Heart right ventricle (tissue), 16 donors: Measurements from ENCODE around the gene ZNG1F. TPM values are rescaled to one million over a fixed set of nuclear protein-coding genes. Genes with fewer than 3 reads are reported as not detected.
A peak's percentile ranks its signal among the peaks of the same experiment; 100 is the strongest.
"Not testable (repeated sequence)": the region's sequence is repeated elsewhere in the genome, so short reads cannot be mapped to it uniquely, and the experiment has no call there.

Source experiments
- ATAC-seq, 8 donors: fragments of 200-7000 bp; cut with Tn5 transposase; one replicate each; pipeline ENCODE4 v1.9.1; 2020; ENCODE audit warnings: mild to moderate bottlenecking in 8 of 8, moderate library complexity in 8 of 8, moderate number of reproducible peaks in 1 of 8
- DNase-seq, 2 donors: peaks; one replicate each; pipeline ENCODE4 v3.0.0-alpha.2; 2020
- H3K27ac ChIP-seq, 10 donors: fragments of 200-600 bp; sonication (generic) in 2 of 10; one replicate each; pipeline versions ENCODE4 v1.5.0 to v1.8.0; 2020 to 2022; ENCODE audit warnings: mild to moderate bottlenecking in 3 of 10
- H3K27me3 ChIP-seq, 7 donors: fragments of 200-600 bp; one replicate each; pipeline ENCODE4 v1.8.0; 2021 to 2022; ENCODE audit warnings: mild to moderate bottlenecking in 2 of 7
- H3K36me3 ChIP-seq, 9 donors: fragments of 200-600 bp; sonication (generic) in 1 of 9; one replicate each; pipeline versions ENCODE4 v1.5.0 to v1.8.0; 2020 to 2022; ENCODE audit warnings: mild to moderate bottlenecking in 2 of 9
- H3K4me1 ChIP-seq, 9 donors: fragments of 200-600 bp; sonication (generic) in 1 of 9; one replicate each; pipeline versions ENCODE4 v1.5.0 to v1.8.0; 2020 to 2022; ENCODE audit warnings: mild to moderate bottlenecking in 4 of 9
- H3K4me3 ChIP-seq, 10 donors: fragments of 200-600 bp; sonication (generic) in 2 of 10; one replicate each; pipeline versions ENCODE4 v1.5.0 to v1.8.0; 2020 to 2022; ENCODE audit warnings: mild to moderate bottlenecking in 7 of 10, moderate library complexity in 2 of 10
- H3K9me3 ChIP-seq, 11 donors: fragments of 200-600 bp in 10 of 11; sonication (generic) in 2 of 11; one replicate each; pipeline versions ENCODE4 v1.5.0 to v1.8.0; 2013 to 2022; ENCODE audit warnings: mild to moderate bottlenecking in 2 of 11, control low read depth in 1 of 11, moderate library complexity in 1 of 11
- WGBS, 2 donors: extraction: QIAGEN DNeasy Blood & Tissue Kit; methylation state at CpG; one replicate each; pipeline ENCODE4 v1.1.7; 2013; ENCODE audit warnings: inconsistent platforms in 1 of 2; 5-methylcytosine and 5-hydroxymethylcytosine counted together
- intact Hi-C, 10 donors: fragments of 100-400 bp; cut with DNase I; formaldehyde crosslinking; loops; one replicate each; pipeline versions ENCODE4 v1.11.1 to v1.14.2; 2022
- polyA plus RNA-seq, 2 donors: library from polyadenylated mRNA; stranded (reverse); fragments of 200-250 nt; gene quantifications; one replicate each; pipeline ENCODE4 v1.2.3, GENCODE V29; 2013
- total RNA-seq, 10 donors: library from RNA; stranded (reverse); fragmentation: NEBNext Ultra II Directional in 3 of 10; extraction: Animal tissue kit (Norgen Biotek cat#: 25700) in 3 of 10; gene quantifications; one replicate each; pipeline versions ENCODE4 v1.2.1 to v1.2.4, GENCODE V29; 2021 to 2023
- TF ChIP-seq, protein P1 (sequence below), 9 donors: fragments of 200-600 bp; sonication (generic) in 2 of 9; IDR thresholded peaks; one replicate each; pipeline versions ENCODE4 v1.5.0 to v1.8.0; 2021 to 2022; ENCODE audit warnings: antibody characterized with exemption in 9 of 9, mild to moderate bottlenecking in 5 of 9, moderate library complexity in 1 of 9
- donor health status: Arrhythmogenic right ventricular cardiomyopathy.
- donor health status: ischemic (EF 13 %, LVEDD 7.1; RV severe dilation, severe dysfunction).
- donor health status: healthy with polysubstance abuse.
- donor health status: DM: no; HTN: yes; CAD: no.
- donor health status: DM: no; HTN: no; CAD: no.
- donor health status: ischemic (EF 25% LVEDD 6.9; RV normal size, moderate dysfunction).
- donor health status: ischemic (EF 25% LVEDD 5.7; RV mildly dilated, moderate dysfunction).
- donor health status: healthy.
- donor health status: DM: yes; HTN: yes; CAD: no.
- donor health status: Ischemic cardiomyopathy.
- donor health status: ischemic (EF 35%, LVEDD 5.7; RV mildly dilated, moderate dysfunction).
- donor health status: nonischemic (EF 11% LVEDD 7.7; RV severe dilation, severe dysfunction).
- donor health status: DM: yes; HTN: yes; CAD: no.
- donor health status: PGD.
- donor health status: ischemic (EF 29% LVEDD 5.4; RV normal size, mild dysfunction).
- donor health status: nonischemic (EF 23%, LVEDD 6.1; RV moderate dilation, normal function).

Gene ZNG1F
- total and polyA plus RNA-seq, 12 donors = 1.3 to 9.2 (median 3.2) TPM

DNA sequence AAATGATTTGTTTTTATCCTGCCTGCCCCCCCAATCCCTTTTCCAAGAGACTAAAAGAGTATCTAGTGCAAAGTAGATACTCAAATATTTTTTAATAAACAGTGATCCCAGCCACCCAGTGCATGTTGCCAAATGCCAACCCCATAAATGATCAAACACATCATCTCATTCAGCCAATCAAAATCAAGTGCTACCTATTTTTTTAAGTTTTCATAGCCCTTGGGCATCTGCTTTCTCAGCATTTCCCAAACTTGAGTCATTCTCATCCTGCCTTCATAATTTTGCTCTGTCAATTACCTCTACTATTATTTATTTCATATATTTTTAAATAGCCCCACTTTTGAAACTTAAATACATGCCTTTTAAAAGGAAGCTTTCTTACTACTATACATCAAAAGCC lies 98.2 kb downstream of the ZNG1F start:
- H3K4me3 ChIP-seq, H3K4me1 ChIP-seq, H3K9me3 ChIP-seq, H3K27ac ChIP-seq, ATAC-seq, H3K27me3 ChIP-seq, H3K36me3 ChIP-seq, intact Hi-C loops, DNase-seq: not testable (repeated sequence)

DNA sequence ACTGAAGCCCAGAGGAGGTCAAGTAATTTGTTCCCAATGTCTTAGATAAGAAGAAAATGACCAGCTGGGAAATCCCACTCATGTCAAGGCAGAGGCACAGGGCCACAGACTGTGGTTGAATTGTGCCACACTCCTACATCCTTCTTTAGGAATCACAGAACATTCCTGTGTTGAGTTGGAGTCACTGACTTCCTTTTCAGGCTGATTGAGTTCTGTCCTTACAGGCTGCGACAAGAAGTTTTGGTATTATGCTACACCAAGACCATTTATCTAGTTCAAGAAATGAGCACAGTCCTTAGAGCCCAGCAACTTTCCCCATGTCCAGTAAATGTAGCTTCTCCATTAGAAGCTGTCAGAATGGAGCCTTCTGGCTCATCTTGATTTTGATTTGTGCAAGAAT lies 98.7 kb downstream of the ZNG1F start:
- H3K27ac ChIP-seq, intact Hi-C loops, H3K9me3 ChIP-seq, H3K27me3 ChIP-seq, H3K36me3 ChIP-seq, DNase-seq, H3K4me3 ChIP-seq, ATAC-seq, H3K4me1 ChIP-seq: not testable (repeated sequence)
- 49 to 60% methylated on average over 1 of the region's 1 CpG for WGBS, 2 donors

DNA sequence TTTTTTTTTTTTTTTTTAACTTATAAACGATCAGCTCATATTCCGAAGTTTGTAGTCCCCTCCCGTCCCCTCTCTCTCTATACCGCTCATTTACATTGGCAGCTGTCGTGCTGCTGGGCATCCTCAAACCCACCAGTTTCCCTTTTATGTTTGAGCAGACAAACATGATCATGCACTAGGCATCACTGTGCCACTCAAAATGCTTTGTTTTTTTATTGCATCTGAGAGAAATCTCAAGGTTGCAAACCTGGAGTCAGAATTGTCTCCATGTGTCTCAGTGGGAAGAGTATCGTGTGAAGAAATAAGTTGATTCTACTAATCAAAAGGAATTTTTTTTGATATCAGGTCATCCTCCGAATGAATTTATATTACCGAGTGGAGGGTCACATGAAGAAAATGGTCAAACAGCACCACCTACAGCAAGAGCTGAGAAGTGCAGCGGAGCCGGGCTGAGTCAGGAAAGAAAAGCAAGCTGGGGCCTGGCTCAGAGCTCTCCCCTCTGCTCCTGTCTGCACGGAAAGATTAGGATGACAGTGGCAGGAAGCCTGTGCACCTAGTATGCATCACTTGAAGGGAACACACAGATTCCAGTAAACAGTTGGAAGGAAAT lies 100.6 kb downstream of the ZNG1F start:
- DNase-seq, H3K9me3 ChIP-seq, H3K4me1 ChIP-seq, H3K36me3 ChIP-seq, intact Hi-C loops, H3K4me3 ChIP-seq, H3K27me3 ChIP-seq, H3K27ac ChIP-seq: not testable (repeated sequence)
- 12 to 17% methylated on average over 9 of the region's 11 CpGs for WGBS, 2 donors
- TF ChIP-seq, protein P1, sequence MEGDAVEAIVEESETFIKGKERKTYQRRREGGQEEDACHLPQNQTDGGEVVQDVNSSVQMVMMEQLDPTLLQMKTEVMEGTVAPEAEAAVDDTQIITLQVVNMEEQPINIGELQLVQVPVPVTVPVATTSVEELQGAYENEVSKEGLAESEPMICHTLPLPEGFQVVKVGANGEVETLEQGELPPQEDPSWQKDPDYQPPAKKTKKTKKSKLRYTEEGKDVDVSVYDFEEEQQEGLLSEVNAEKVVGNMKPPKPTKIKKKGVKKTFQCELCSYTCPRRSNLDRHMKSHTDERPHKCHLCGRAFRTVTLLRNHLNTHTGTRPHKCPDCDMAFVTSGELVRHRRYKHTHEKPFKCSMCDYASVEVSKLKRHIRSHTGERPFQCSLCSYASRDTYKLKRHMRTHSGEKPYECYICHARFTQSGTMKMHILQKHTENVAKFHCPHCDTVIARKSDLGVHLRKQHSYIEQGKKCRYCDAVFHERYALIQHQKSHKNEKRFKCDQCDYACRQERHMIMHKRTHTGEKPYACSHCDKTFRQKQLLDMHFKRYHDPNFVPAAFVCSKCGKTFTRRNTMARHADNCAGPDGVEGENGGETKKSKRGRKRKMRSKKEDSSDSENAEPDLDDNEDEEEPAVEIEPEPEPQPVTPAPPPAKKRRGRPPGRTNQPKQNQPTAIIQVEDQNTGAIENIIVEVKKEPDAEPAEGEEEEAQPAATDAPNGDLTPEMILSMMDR (IDR thresholded peaks at IDR 0.05) = peak; percentile 12 to 69 (median 50)
- peak; percentile 69 to 86 (median 82) for ATAC-seq

DNA sequence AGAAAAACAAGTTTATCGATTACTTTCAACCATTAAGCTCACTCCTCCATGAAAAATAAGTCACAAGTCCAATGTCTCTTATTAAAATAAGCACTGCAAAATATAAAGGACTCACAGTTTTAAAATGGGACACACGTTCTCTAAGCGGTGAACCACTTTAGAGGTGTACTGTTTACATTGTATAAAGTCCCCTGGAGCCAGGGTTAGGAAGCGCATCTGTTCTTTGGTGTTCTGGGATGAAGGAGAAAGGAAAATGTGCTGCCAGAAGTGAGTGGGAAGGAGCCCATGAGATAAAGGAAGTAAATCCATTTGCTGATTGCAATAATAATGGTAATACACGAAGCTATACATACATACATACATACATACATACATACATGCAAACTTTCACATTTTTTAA lies 101.2 kb downstream of the ZNG1F start:
- DNase-seq, H3K4me1 ChIP-seq, H3K4me3 ChIP-seq, intact Hi-C loops, H3K9me3 ChIP-seq, H3K36me3 ChIP-seq, H3K27me3 ChIP-seq, ATAC-seq, H3K27ac ChIP-seq: not testable (repeated sequence)
- 62 to 70% methylated on average over 5 of the region's 5 CpGs for WGBS, 2 donors

DNA sequence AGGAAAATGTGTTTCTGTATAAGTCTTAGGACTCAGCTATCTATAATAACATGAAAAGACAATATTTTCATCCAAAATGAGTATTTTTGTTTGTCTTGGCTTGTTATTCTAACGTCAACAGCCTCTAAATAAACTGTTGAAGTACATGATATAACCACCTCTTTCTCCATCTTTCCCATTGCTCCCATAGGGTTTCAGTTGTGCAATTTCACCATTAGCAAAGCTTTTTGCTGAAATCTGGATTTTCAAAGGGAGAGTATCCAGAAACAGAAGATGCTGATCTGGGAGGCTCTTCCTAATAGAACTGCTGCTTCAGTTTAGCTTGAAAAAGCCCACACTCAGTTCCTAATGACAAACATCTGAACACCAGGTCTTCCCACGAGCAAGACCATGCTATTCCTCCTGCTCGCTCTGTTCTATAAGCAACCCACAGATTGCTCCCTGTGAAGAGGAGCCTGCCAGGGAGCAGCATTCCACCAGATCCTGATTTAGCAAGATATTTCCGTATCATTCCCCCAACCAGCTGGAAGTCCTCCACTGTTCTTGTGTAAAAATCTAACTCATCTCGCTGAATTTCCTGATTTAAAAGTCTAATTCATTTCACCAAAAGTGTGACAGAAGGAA lies 101.8 kb downstream of the ZNG1F start:
- DNase-seq, H3K36me3 ChIP-seq: not testable (repeated sequence)

DNA sequence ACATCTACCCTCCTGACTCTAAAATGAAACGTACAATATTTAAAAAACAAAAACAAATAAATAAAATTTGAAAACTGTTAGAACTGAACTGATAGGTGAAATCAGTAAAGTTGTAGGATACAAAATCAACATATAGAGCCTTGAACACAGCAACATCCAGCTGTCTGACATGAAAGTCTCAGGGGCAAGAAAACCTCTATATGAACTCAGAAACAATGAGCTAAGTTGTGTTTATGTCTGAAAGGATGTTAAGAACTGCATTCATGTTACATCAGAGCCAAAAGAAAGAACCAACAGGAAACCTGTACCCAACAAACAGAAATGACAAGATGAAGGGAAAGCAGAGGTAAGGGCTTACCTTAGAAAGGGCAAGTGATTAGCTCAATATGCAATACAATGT lies 102.4 kb downstream of the ZNG1F start:
- peaks cover 0 to 12% (median 0%) of the 10 kb centered on the region in 7 donors for H3K27me3 ChIP-seq
- H3K4me1 ChIP-seq, H3K4me3 ChIP-seq, H3K9me3 ChIP-seq, ATAC-seq, intact Hi-C loops, H3K36me3 ChIP-seq, DNase-seq, H3K27ac ChIP-seq: not testable (repeated sequence)
- WGBS, 2 donors = 0 to 33% methylated on average over 1 of the region's 1 CpG

More for the DNA sequence above, 101.8 kb downstream of the ZNG1F start:
- peak in 3 of 8 donors; percentile 14 to 68 (median 27) for ATAC-seq
- intact Hi-C loops, H3K4me1 ChIP-seq, H3K4me3 ChIP-seq, H3K9me3 ChIP-seq, H3K27ac ChIP-seq: not testable (repeated sequence)
- peaks cover 0 to 12% (median 0%) of the 10 kb centered on the region in 7 donors for H3K27me3 ChIP-seq
- 45 to 51% methylated on average over 4 of the region's 5 CpGs for WGBS, 2 donors

DNA sequence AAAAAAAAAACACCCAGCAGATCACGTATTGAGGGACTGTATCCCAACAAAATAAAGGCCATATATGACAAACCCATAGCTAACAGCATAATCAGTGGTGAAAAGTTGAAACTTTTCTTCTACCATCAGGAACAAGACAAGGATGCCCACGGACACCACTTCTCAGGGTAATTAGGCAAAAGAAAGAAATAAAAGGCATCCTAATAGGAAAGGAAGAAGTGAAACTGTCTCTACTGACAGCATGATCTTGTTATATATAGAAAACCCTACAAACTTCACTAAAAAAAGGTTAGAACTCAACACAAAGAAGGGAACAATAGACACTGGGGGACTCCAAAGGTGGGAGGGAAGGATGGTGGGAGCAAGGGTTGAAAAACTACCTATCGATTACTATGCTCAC lies 102.9 kb downstream of the ZNG1F start:
- WGBS, 2 donors = 68 to 72% methylated on average over 3 of the region's 3 CpGs
- ATAC-seq, H3K9me3 ChIP-seq, H3K4me1 ChIP-seq, intact Hi-C loops, H3K4me3 ChIP-seq, H3K27ac ChIP-seq, DNase-seq, H3K36me3 ChIP-seq: not testable (repeated sequence)
- H3K27me3 ChIP-seq = peaks cover 0 to 12% (median 0%) of the 10 kb centered on the region in 7 donors

DNA sequence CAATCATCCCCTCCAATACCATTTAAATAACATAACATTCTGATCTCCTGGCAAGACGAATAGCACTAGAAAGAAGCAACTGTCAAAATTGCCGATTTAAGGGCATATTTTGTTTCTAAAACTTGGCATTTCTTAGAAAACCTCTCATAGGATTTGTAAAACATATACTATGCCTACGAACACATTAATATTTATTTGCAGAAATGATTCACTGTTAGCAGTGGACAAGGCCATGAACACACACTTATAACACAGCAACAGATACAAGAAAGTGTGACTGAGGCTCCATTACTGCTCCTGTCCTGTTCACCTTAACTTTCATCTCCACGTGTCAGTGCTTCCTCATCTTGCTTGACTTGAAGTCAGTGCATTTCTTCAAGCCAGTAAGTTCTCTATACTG lies 106.8 kb downstream of the ZNG1F start:
- H3K36me3 ChIP-seq, H3K4me3 ChIP-seq, H3K9me3 ChIP-seq, DNase-seq, intact Hi-C loops, ATAC-seq, H3K27me3 ChIP-seq, H3K4me1 ChIP-seq, H3K27ac ChIP-seq: not testable (repeated sequence)
- WGBS, 2 donors = 48 to 66% methylated on average over 4 of the region's 4 CpGs
